GM21717 (cell line): ENCODE results near the gene PTPRF.

Experiments used
- ATAC-seq: cut with Tn5 transposase; IDR thresholded peaks from one replicate; pipeline ENCODE4 v1.9.1; 2021; ENCODE audit warnings: mild to moderate bottlenecking, moderate library complexity; ENCODE audit not compliant: unreplicated experiment

The PTPRF gene

GRCh38 chr1:43573066-43573800 lies 42.5 kb downstream of the PTPRF start:
- ATAC-seq, result no peak

GRCh38 chr1:43576521-43576920 lies 45.8 kb downstream of the PTPRF start:
- no peak for ATAC-seq

- no peak for ATAC-seq
These were observed 47.2 kb downstream of the PTPRF start for GRCh38 chr1:43577655-43578542.

GRCh38 chr1:43580039-43580438 lies 49.4 kb downstream of the PTPRF start:
- ATAC-seq, result no peak

- ATAC-seq, result peak; percentile 67
These were observed 51.5 kb downstream of the PTPRF start for GRCh38 chr1:43582162-43582566.

- no peak for ATAC-seq
These were observed 52.4 kb downstream of the PTPRF start for GRCh38 chr1:43583058-43583457.

GRCh38 chr1:43584204-43584603 lies 53.5 kb downstream of the PTPRF start:
- ATAC-seq, result no peak

- ATAC-seq, result no peak
These were observed 54.9 kb downstream of the PTPRF start for GRCh38 chr1:43585557-43585956.

- no peak for ATAC-seq
These were observed 55.6 kb downstream of the PTPRF start for GRCh38 chr1:43586136-43586731.

- ATAC-seq, result no peak
These were observed 56.3 kb downstream of the PTPRF start for GRCh38 chr1:43587001-43587400.

- ATAC-seq, result no peak
These were observed 56.9 kb downstream of the PTPRF start for GRCh38 chr1:43587594-43587993.

- no peak for ATAC-seq
These were observed 57.9 kb downstream of the PTPRF start for GRCh38 chr1:43588592-43588991.

- ATAC-seq, result no peak
These were observed 59.8 kb downstream of the PTPRF start for GRCh38 chr1:43590388-43590925.

- ATAC-seq, result no peak
These were observed 60.5 kb downstream of the PTPRF start for GRCh38 chr1:43591181-43591580.

GRCh38 chr1:43592051-43592665 lies 61.5 kb downstream of the PTPRF start:
- ATAC-seq, result no peak

GRCh38 chr1:43592974-43593683 lies 62.4 kb downstream of the PTPRF start:
- ATAC-seq, result no peak

- ATAC-seq, result no peak
These were observed 65.9 kb downstream of the PTPRF start for GRCh38 chr1:43596579-43596978.

- no peak for ATAC-seq
These were observed 66.3 kb downstream of the PTPRF start for GRCh38 chr1:43597028-43597427.

GRCh38 chr1:43597721-43598120 lies 67.0 kb downstream of the PTPRF start:
- no peak for ATAC-seq

- ATAC-seq, result no peak
These were observed 67.9 kb downstream of the PTPRF start for GRCh38 chr1:43598622-43599021.
